ENCODE results near the gene PLCH1.

GRCh38 chr3:155423526-155424322 is 321.1 kb downstream of the PLCH1 start:
- no peak for TF ChIP-seq CTCF (conservative IDR thresholded peaks at IDR 0.05 in 1 of 2, IDR thresholded peaks at IDR 0.05 in 1 of 2; ENCODE audit: low read depth in 1 of 2, low read length in 2 of 2)
- no peak for TF ChIP-seq EZH2 (IDR thresholded peaks at IDR 0.05; ENCODE audit: low read length, missing control alignments)
